Sigmoid colon (tissue), 7 donors: Measurements from ENCODE around the gene PPP1R37. TPM values are rescaled to one million over a fixed set of nuclear protein-coding genes. Genes with fewer than 3 reads are reported as not detected.

ENCODE experiments used
- DNase-seq: peaks from one replicate; pipeline ENCODE4 v3.0.0-alpha.2; 2019
- H3K27ac ChIP-seq, 4 donors: fragments of 200-600 bp; sonication (generic); one replicate each; pipeline ENCODE4 v1.5.1; 2016 to 2019; ENCODE audit warnings: mild to moderate bottlenecking in 1 of 4
- H3K27me3 ChIP-seq, 3 donors: fragments of 200-600 bp; sonication (generic); one replicate each; pipeline ENCODE4 v1.5.1; 2019; ENCODE audit warnings: mild to moderate bottlenecking in 1 of 3
- H3K36me3 ChIP-seq, 4 donors: fragments of 200-600 bp; sonication (generic); one replicate each; pipeline ENCODE4 v1.5.1; 2016 to 2019
- H3K4me1 ChIP-seq, 4 donors: fragments of 200-600 bp; sonication (generic); one replicate each; pipeline ENCODE4 v1.5.1; 2017 to 2019
- H3K4me3 ChIP-seq, 4 donors: fragments of 200-600 bp; sonication (generic); one replicate each; pipeline ENCODE4 v1.5.1; 2017 to 2019; ENCODE audit warnings: mild to moderate bottlenecking in 2 of 4, moderate library complexity in 1 of 4
- H3K9me3 ChIP-seq, 4 donors: fragments of 200-600 bp in 3 of 4; sonication (generic) in 3 of 4; one replicate each; pipeline versions ENCODE4 v1.5.1 to v1.6.1; 2013 to 2019
- CTCF ChIP-seq, 4 experiments: fragments of 450-650 bp in 3 of 4; fragments of 200-600 bp in 1 of 4; IDR thresholded peaks; one replicate each; pipeline ENCODE4 v1.5.1; 2016 to 2019; ENCODE audit warnings: antibody characterized with exemption in 4 of 4, mild to moderate bottlenecking in 3 of 4, moderate library complexity in 2 of 4
- EP300 ChIP-seq, 4 donors: sonication (generic); formaldehyde crosslinking; IDR thresholded peaks; one replicate each; pipeline ENCODE4 v1.6.1; 2017; ENCODE audit warnings: antibody characterized with exemption in 4 of 4
- POLR2A ChIP-seq, 2 donors: fragments of 450-650 bp; IDR thresholded peaks; one replicate each; pipeline ENCODE4 v1.6.1; 2016; ENCODE audit warnings: antibody characterized with exemption in 2 of 2, mild to moderate bottlenecking in 2 of 2, moderate library complexity in 2 of 2
- POLR2AphosphoS5 ChIP-seq, 4 donors: sonication (generic); formaldehyde crosslinking; IDR thresholded peaks; one replicate each; pipeline ENCODE4 v1.6.1; 2017; ENCODE audit warnings: antibody characterized with exemption in 4 of 4
- WGBS, 2 donors: extraction: QIAGEN DNeasy Blood & Tissue Kit; methylation state at CpG; one replicate each; pipeline ENCODE4 v1.1.7; 2013; 5-methylcytosine and 5-hydroxymethylcytosine counted together
- intact Hi-C: fragments of 100-400 bp; cut with DNase I; formaldehyde crosslinking; loops from one replicate; pipeline ENCODE4 v1.15.1; 2023
- polyA plus RNA-seq, 3 donors: library from polyadenylated mRNA; stranded (reverse); fragments of 200-250 nt; gene quantifications; one replicate each; pipeline ENCODE4 v1.2.3, GENCODE V29; 2013
- total RNA-seq, 4 donors: library from RNA; depleted of rRNA; stranded (reverse); fragments of >200 nt; gene quantifications; one replicate each; pipeline ENCODE4 v1.1.0, GENCODE V29; 2016
- donor health status: healthy with polysubstance abuse.
- donor health status: Bipolar disorder and iron deficiency.
- donor health status: healthy.

Gene PPP1R37
- total and polyA plus RNA-seq, 7 donors, result 17.8 to 32.5 (median 21.6) TPM

GRCh38 chr19:45121827-45122345, 28.9 kb downstream of the PPP1R37 start:
- 73 to 77% methylated on average over 11 of the region's 11 CpGs for WGBS, 2 donors
- Histone ChIP-seq H3K9me3 (no peaks in the 10 kb centered on the region), H3K4me1 (peaks cover 0 to 16% (median 9%) of the 10 kb centered on the region in 4 donors), H3K36me3 (peaks cover 0 to 5% (median 0%) of the 10 kb centered on the region in 4 donors), H3K4me3 (no peak overlapping the region), H3K27ac (no peak overlapping the region), H3K27me3 (no peaks in the 10 kb centered on the region)
- no peak for DNase-seq
- intact Hi-C loops, result no loop called here
- TF ChIP-seq CTCF (IDR thresholded peaks at IDR 0.05), result no peak
- no peak for TF ChIP-seq POLR2A (IDR thresholded peaks at IDR 0.05)
- TF ChIP-seq POLR2AphosphoS5 (IDR thresholded peaks at IDR 0.05), result no peak
- no peak for TF ChIP-seq EP300 (IDR thresholded peaks at IDR 0.05)

GRCh38 chr19:45122832-45123231, 29.9 kb downstream of the PPP1R37 start:
- no peaks in the 10 kb centered on the region for H3K9me3 ChIP-seq
- peaks cover 0 to 7% (median 1%) of the 10 kb centered on the region in 4 donors for H3K4me1 ChIP-seq
- intact Hi-C loops, result no loop called here
- no peak for DNase-seq
- WGBS, 2 donors, result 78 to 85% methylated on average over 6 of the region's 6 CpGs
- H3K27ac ChIP-seq, result no peak overlapping the region
- H3K27me3 ChIP-seq, result no peaks in the 10 kb centered on the region
- H3K36me3 ChIP-seq, result peaks cover 0 to 5% (median 0%) of the 10 kb centered on the region in 4 donors
- TF ChIP-seq EP300 (IDR thresholded peaks at IDR 0.05) (no peak), CTCF (IDR thresholded peaks at IDR 0.05) (no peak), POLR2AphosphoS5 (IDR thresholded peaks at IDR 0.05) (no peak), POLR2A (IDR thresholded peaks at IDR 0.05) (no peak)
- no peak overlapping the region for H3K4me3 ChIP-seq

GRCh38 chr19:45123440-45123850, 30.5 kb downstream of the PPP1R37 start:
- Histone ChIP-seq H3K4me1 (peaks cover 0 to under 1% (median 0%) of the 10 kb centered on the region in 4 donors), H3K27ac (no peak overlapping the region), H3K9me3 (no peaks in the 10 kb centered on the region), H3K27me3 (no peaks in the 10 kb centered on the region), H3K4me3 (no peak overlapping the region), H3K36me3 (peaks cover 0 to 5% (median 0%) of the 10 kb centered on the region in 4 donors)
- 17 to 67% methylated on average over 9 of the region's 9 CpGs for WGBS, 2 donors
- TF ChIP-seq POLR2A (IDR thresholded peaks at IDR 0.05) (no peak), POLR2AphosphoS5 (IDR thresholded peaks at IDR 0.05) (no peak), CTCF (IDR thresholded peaks at IDR 0.05) (no peak), EP300 (IDR thresholded peaks at IDR 0.05) (no peak)
- intact Hi-C loops, result no loop called here
- no peak for DNase-seq

- 58 to 79% methylated on average over 6 of the region's 6 CpGs for WGBS, 2 donors
- TF ChIP-seq POLR2AphosphoS5 (IDR thresholded peaks at IDR 0.05), result no peak
- TF ChIP-seq CTCF (IDR thresholded peaks at IDR 0.05), result no peak
- TF ChIP-seq POLR2A (IDR thresholded peaks at IDR 0.05), result no peak
- no peak for TF ChIP-seq EP300 (IDR thresholded peaks at IDR 0.05)
- Histone ChIP-seq H3K9me3 (no peaks in the 10 kb centered on the region), H3K27ac (no peak overlapping the region), H3K36me3 (peaks cover 0 to 5% (median 0%) of the 10 kb centered on the region in 4 donors), H3K4me3 (no peak overlapping the region), H3K27me3 (no peaks in the 10 kb centered on the region), H3K4me1 (no peaks in the 10 kb centered on the region)
- no peak for DNase-seq
- intact Hi-C loops, result no loop called here
Measured at GRCh38 chr19:45124021-45124420, 31.0 kb downstream of the PPP1R37 start.

- DNase-seq, result no peak
- WGBS, 2 donors, result 95 to 96% methylated on average over 9 of the region's 9 CpGs
- no peaks in the 10 kb centered on the region for H3K27me3 ChIP-seq
- intact Hi-C loops, result no loop called here
- H3K4me1 ChIP-seq, result no peaks in the 10 kb centered on the region
- no peak overlapping the region for H3K4me3 ChIP-seq
- TF ChIP-seq CTCF (IDR thresholded peaks at IDR 0.05), result no peak
- TF ChIP-seq POLR2A (IDR thresholded peaks at IDR 0.05), result no peak
- no peak for TF ChIP-seq EP300 (IDR thresholded peaks at IDR 0.05)
- TF ChIP-seq POLR2AphosphoS5 (IDR thresholded peaks at IDR 0.05), result no peak
- peaks cover 0 to 5% (median 0%) of the 10 kb centered on the region in 4 donors for H3K36me3 ChIP-seq
- H3K9me3 ChIP-seq, result no peaks in the 10 kb centered on the region
- no peak overlapping the region for H3K27ac ChIP-seq
Measured at GRCh38 chr19:45125360-45125759, 32.4 kb downstream of the PPP1R37 start.
